GM08714 (cell line): Measurements from ENCODE around the gene TSC22D4.
A peak's percentile ranks its signal among the peaks of the same experiment; 100 is the strongest.
"Not testable (repeated sequence)": the region's sequence is repeated elsewhere in the genome, so short reads cannot be mapped to it uniquely, and the experiment has no call there.

Experiments used
- H3K4me3 ChIP-seq: fragments of 200-500 bp; sonication (Bioruptor generic); 2 replicates; pipeline ENCODE4 v1.5.1; 2014; ENCODE audit warnings: mild to moderate bottlenecking, low read length, inconsistent platforms
- ZNF274 ChIP-seq: IDR thresholded peaks from 2 replicates; pipeline ENCODE4 v1.6.1; 2012; ENCODE audit warnings: mild to moderate bottlenecking, low read depth, low read length

Gene TSC22D4

DNA sequence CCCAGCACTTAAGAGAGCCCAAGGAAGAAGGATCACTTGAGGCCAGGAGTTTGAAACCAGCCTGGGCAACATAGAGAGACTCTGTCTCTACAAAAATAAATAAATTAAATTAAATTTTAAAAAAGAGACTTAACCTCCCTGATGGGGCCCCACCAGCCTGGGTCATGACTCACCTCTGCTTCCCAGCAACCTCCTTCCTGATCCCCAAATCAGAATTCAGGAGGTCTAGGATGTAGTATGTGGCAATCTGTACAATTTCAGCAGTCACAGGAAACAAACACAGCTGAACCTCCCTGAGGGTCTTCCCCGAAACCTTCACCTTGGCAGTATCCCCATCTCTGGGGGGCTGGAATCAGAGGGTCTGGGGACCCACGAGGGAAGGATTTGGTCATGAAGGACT lies 33.0 kb downstream of the TSC22D4 start:
- H3K4me3 ChIP-seq, result no peak overlapping the region
- TF ChIP-seq ZNF274, result no peak

DNA sequence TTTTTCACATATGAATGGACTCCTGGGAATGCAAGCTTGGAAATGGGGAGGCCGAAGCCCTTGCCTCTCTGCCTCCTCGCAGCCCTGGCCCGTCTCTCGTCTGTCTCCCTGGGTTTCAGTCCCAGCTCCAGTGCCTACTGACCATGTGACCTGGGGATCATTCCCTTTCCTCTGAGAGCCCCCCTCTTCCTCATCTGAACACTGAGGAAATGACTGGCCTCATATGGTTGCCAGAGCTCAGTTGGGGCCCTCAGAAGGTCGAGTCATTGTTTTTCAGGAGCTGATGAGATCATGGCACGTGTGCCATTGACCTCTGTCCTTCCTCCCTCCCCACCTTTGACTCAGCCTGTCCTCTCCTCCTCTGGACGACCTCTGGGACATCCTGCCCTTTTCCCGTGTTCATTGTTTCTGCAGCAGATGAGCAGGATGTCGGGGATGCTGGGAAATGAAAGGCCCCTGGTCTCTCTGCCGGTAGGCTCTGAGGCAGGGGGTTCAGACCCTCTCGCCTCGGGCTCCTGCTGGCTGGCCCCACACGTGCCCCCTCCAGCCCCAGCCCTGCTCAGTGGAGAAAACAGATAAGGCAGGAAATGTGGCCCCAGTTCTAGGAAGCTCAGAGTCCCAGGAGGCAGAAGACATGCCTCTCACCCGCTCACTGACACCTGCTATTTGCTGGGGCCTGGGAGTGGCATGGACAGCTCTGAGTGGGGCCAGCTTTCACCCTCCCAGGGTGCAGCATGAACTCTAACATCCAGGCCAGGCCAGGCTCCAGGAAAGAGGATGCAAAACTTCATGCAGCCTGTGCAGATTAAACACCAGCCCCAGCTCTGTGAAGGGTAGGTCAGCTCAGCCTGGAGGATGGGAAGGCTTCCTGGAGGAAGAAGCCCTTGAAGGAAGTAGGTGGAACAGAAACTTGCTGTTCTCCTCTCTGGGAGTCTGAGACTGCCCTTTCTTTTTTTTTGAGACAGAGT lies 34.4 kb downstream of the TSC22D4 start:
- TF ChIP-seq ZNF274, result no peak
- no peak overlapping the region for H3K4me3 ChIP-seq

GRCh38 chr7:100443096-100443840 lies 35.7 kb downstream of the TSC22D4 start:
- H3K4me3 ChIP-seq, result no peak overlapping the region
- no peak for TF ChIP-seq ZNF274

- no peak for TF ChIP-seq ZNF274
- H3K4me3 ChIP-seq, result no peak overlapping the region
These were observed 37.1 kb downstream of the TSC22D4 start for GRCh38 chr7:100441641-100442535.

GRCh38 chr7:100439244-100439643 lies 39.8 kb downstream of the TSC22D4 start:
- H3K4me3 ChIP-seq, result not testable (repeated sequence)

- not testable (repeated sequence) for H3K4me3 ChIP-seq
These were observed 40.3 kb downstream of the TSC22D4 start for GRCh38 chr7:100438731-100439130.

DNA sequence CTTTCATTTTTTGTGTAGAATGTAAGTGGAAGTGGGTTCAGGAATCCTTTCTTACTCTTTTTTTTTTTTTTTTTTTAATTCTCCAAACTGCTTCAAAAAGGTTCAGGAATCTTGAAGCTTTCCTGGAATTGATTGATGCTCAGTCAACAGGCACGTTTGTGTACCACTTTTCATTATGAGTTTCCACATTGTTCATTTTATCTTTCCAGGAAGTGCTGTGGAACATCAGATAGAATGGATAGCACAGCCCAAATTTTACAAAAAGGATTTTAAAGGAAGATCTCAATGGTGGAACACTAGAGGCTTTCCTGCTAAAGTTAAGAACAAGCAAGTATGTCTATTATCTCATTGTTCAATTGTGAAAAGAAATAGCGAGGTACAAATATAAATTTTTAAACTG lies 40.8 kb downstream of the TSC22D4 start:
- no peak overlapping the region for H3K4me3 ChIP-seq
- no peak for TF ChIP-seq ZNF274

DNA sequence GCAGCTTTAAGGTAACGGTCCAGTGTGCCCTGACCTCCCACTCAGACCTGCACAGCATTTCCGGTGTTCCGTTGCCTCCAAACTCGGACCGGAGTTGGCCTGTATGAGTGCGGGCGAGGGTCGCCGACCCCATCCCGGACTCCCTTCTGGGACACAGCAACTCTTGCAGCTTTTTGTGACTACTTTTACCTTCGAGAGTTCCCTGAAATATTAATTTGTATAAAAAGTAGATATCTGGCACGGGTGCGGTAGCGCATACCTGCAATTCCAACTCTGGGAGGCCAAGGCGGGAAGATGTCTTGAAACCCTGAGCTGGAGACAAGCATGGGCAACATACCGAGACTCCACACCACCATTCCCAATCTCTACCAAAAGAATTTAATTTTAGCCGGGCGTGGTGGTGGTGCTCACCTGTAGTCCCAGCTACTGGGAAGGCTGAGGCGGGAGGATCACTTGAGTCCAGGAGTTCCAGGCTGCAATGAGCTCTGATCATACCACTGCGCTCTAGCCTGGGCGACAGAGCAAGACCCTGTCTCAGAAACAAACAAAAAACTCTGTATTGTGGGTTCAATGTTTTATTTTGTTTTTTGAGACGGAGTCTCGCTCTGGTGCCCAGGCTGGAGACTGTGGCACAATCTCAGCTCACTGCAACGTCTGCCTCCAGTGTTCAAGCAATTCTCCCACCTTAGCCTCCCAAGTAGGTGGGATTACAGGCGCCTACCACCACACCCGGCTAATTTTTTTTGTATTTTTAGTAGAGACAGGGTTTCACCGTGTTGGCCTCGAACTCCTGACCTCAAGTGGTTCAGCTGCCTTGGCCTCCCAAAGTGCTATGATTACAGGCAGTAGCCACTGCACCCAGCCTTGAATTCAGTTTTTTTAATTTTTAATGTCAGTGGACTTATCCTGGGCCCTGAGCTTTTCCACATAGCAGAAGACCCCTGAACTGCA lies 41.6 kb downstream of the TSC22D4 start:
- H3K4me3 ChIP-seq, result no peak overlapping the region; the same call in 1 of the 2 replicates
- no peak for TF ChIP-seq ZNF274

DNA sequence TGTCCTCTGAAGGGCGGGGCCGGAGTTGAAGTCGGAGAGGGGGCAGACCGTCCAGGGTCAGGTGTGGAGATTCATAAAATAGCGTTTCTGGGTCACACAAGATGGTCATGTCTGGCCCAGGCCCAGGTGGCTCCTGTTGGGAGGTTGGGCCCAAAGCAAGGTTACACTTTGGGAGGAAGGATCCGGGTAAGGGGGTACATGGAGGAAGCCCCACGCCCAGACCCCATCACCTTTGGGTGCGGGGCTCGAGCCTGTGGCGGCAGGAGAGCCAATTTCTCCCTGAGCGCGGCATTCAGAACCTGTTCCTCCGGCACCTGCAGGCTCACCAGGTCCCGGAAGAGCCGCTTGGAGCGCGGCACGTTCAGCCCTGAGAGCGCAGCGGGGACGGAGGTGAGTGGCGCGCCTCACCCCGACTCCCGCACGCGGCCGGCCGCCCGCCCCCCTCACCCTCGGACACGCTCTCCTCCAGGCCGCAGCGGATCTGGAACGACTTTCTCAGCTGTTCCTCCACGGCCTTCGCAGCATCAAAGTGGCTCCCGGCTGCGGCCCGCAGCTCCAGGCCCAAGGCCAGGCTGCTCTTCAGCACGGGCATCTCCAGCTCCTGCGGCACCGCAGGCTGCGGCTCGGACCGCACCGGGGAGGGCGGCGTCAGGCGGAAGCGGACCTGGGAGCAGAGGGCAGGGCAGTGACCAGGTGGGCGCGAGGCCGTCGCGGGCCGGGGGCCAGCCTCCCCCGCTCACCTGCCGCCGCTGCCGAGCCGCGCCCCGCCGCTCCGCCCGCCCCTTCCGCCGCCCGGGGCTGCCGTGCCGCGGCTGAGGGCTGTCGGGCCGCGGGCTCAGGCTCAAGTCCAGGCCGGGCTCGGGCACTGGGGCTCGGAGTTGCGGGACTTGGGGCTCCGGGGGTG lies 43.4 kb downstream of the TSC22D4 start:
- no peak for TF ChIP-seq ZNF274
- H3K4me3 ChIP-seq, result peak overlapping the region; percentile 86

- TF ChIP-seq ZNF274, result no peak
- peak overlapping the region; percentile 86 for H3K4me3 ChIP-seq
These were observed 44.5 kb downstream of the TSC22D4 start for GRCh38 chr7:100434297-100435144.

- TF ChIP-seq ZNF274, result no peak
- no peak overlapping the region for H3K4me3 ChIP-seq
These were observed 45.3 kb downstream of the TSC22D4 start for GRCh38 chr7:100433592-100434296.
